ENCODE results near the gene ZSWIM8. TPM values are rescaled to one million over a fixed set of nuclear protein-coding genes. Genes with fewer than 3 reads are reported as not detected.
A peak's percentile ranks its signal among the peaks of the same experiment; 100 is the strongest.

Gene ZSWIM8
- total RNA-seq, 1 experiment from 2014 or later, result 59.1 TPM

GRCh38 chr10:73840403-73841060 is 55.1 kb downstream of the ZSWIM8 start:
- ChIA-PET POLR2A (no interaction called here), CTCF (interaction anchor here (0.9 to 1.4 kb wide), 2 partner anchors 9 to 39 kb away, joined by 3 read pairs; no protein-coding TSS in a partner anchor)
- Mint-ChIP-seq H3K36me3 (peaks cover 21% of the 10 kb centered on the region), H3K4me1 (no peaks in the 10 kb centered on the region), H3K4me3 (no peak overlapping the region), H3K27ac (peak overlapping the region; percentile 27; the same call in 1 of the 2 replicates), H3K27me3 (ENCODE audit: low read depth) (no peaks in the 10 kb centered on the region), H3K9me3 (no peaks in the 10 kb centered on the region)
- TF ChIP-seq GABPB1 (CRISPR knock-in tag; IDR thresholded peaks at IDR 0.05) (peak; percentile 75), SP1 (CRISPR knock-in tag; conservative IDR thresholded peaks at IDR 0.05) (no peak)
- ATAC-seq (no peak), DNase-seq (ENCODE audit: low spot score) (no peak)

- no peak for TF ChIP-seq CREM (CRISPR knock-in tag; IDR thresholded peaks at IDR 0.05)
- TF ChIP-seq SP1 (CRISPR knock-in tag; conservative IDR thresholded peaks at IDR 0.05), result no peak
- TF ChIP-seq ZBTB21 (CRISPR knock-in tag; IDR thresholded peaks at IDR 0.05; ENCODE audit: borderline replicate concordance), result no peak
- no peak for TF ChIP-seq CDX4 (CRISPR knock-in tag; IDR thresholded peaks at IDR 0.05; ENCODE audit: borderline replicate concordance)
- TF ChIP-seq ZNF425 (CRISPR knock-in tag; conservative IDR thresholded peaks at IDR 0.05), result no peak
- TF ChIP-seq CREB1 (CRISPR knock-in tag; IDR thresholded peaks at IDR 0.05), result no peak
- no peak for TF ChIP-seq JAZF1 (CRISPR knock-in tag; IDR thresholded peaks at IDR 0.05)
- TF ChIP-seq ETV6 (CRISPR knock-in tag; IDR thresholded peaks at IDR 0.05), result no peak
- TF ChIP-seq E2F1 (CRISPR knock-in tag; IDR thresholded peaks at IDR 0.05), result no peak
- no peak for TF ChIP-seq MXD4 (CRISPR knock-in tag; IDR thresholded peaks at IDR 0.05; ENCODE audit: borderline replicate concordance)
- no peak for TF ChIP-seq TEAD1 (CRISPR knock-in tag; IDR thresholded peaks at IDR 0.05)
- TF ChIP-seq RORB (CRISPR knock-in tag; IDR thresholded peaks at IDR 0.05), result no peak
- TF ChIP-seq JUN (CRISPR knock-in tag; IDR thresholded peaks at IDR 0.05), result no peak
- no peak for TF ChIP-seq ZNF317 (CRISPR knock-in tag; IDR thresholded peaks at IDR 0.05; ENCODE audit: borderline replicate concordance, low read depth)
- no peak for TF ChIP-seq ARID4B (CRISPR knock-in tag; IDR thresholded peaks at IDR 0.05; ENCODE audit: borderline replicate concordance)
- TF ChIP-seq ESRRA (CRISPR knock-in tag; IDR thresholded peaks at IDR 0.05; ENCODE audit: borderline replicate concordance), result no peak
- no peak for TF ChIP-seq TCF7 (CRISPR knock-in tag; IDR thresholded peaks at IDR 0.05; ENCODE audit: low read depth)
- Mint-ChIP-seq H3K9me3 (no peaks in the 10 kb centered on the region), H3K27ac (no peak overlapping the region), H3K27me3 (ENCODE audit: low read depth) (no peaks in the 10 kb centered on the region), H3K36me3 (peaks cover 23% of the 10 kb centered on the region), H3K4me1 (no peaks in the 10 kb centered on the region), H3K4me3 (no peak overlapping the region)
- ATAC-seq (no peak), DNase-seq (ENCODE audit: low spot score) (no peak)
- POLR2A ChIA-PET, result no interaction called here
- CTCF ChIA-PET, result interaction anchor here (1.4 kb wide), 1 partner anchor 39 kb away, joined by 3 read pairs; no protein-coding TSS in a partner anchor
Observed at GRCh38 chr10:73841061-73841421, 55.6 kb downstream of the ZSWIM8 start.

All from WTC11 (cell line).